HepG2 (cell line): Measurements from ENCODE around the gene ZNF79.

Experiments
- ZNF260 ChIP-seq: sonication (generic); formaldehyde crosslinking; IDR thresholded peaks from 2 replicates; pipeline ENCODE4 v1.4.0; 2020; ENCODE audit warnings: missing genetic modification reagents, low read depth, mild to moderate bottlenecking, borderline replicate concordance
- ZNF740 ChIP-seq: sonication (generic); formaldehyde crosslinking; IDR thresholded peaks from 2 replicates; pipeline ENCODE4 v1.4.0; 2020; ENCODE audit warnings: missing genetic modification reagents
- ZNF784 ChIP-seq: sonication (generic); formaldehyde crosslinking; IDR thresholded peaks from 2 replicates; pipeline ENCODE4 v1.5.1; 2020; ENCODE audit warnings: missing genetic modification reagents, mild to moderate bottlenecking, borderline replicate concordance

GRCh38 chr9:127382541-127382940, 41.6 kb upstream of the ZNF79 start:
- TF ChIP-seq ZNF740 (CRISPR knock-in tag) (no peak), ZNF260 (no peak), ZNF784 (CRISPR knock-in tag) (no peak)
